Measurements from ENCODE around the gene TMEM121. TPM values are rescaled to one million over a fixed set of nuclear protein-coding genes. Genes with fewer than 3 reads are reported as not detected.
A peak's percentile ranks its signal among the peaks of the same experiment; 100 is the strongest.
"Not testable (repeated sequence)": the region's sequence is repeated elsewhere in the genome, so short reads cannot be mapped to it uniquely, and the experiment has no call there.

Gene TMEM121
- total RNA-seq, 4 donors from 2014 or later, result 0.48 to 0.96 TPM; not detected in 2

DNA sequence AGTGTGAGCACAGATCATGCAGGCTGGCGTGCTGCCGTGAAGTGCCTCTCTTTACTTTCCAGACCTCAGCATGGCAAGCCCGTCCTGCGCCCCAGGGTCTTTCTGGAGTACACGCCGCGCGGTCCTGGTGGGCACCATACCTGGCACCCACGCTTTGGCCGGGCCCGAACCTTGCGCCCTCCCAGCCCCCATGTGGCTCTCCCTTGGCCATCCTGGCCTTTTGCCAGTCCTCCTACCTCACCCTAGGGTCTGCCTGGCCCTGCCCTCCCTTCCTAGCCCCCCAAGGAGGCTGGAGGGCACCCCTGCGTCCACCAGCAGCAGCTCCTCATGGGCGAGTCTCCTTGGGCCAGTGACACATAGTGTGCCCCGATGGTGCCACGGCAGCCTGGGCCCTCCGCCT, 48.0 kb downstream of the TMEM121 start:
- WGBS, 2 donors (ENCODE audit: low coverage in 1 of 2), result no CpG with 5 or more reads among the region's 17 CpGs
- intact Hi-C loops (cut with DNase I; ENCODE audit: low total_unique reads); H3K4me3 ChIP-seq; H3K27me3 ChIP-seq; in situ Hi-C loops (cut with MboI; ENCODE audit: low pct_ligation_motif_present in 1 of 4, low pct_unique_long_range_greater_than_20kb in 1 of 4, low sequenced_read_pairs in 3 of 4); H3K4me1 ChIP-seq; H3K9me3 ChIP-seq; H3K27ac ChIP-seq; DNase-seq; H3K36me3 ChIP-seq: not testable (repeated sequence)

- in situ Hi-C loops (cut with MboI; ENCODE audit: low pct_ligation_motif_present in 1 of 4, low pct_unique_long_range_greater_than_20kb in 1 of 4, low sequenced_read_pairs in 3 of 4), result not testable (repeated sequence)
These were observed 48.8 kb downstream of the TMEM121 start for GRCh38 chr14:105575016-105575700.

GRCh38 chr14:105576525-105577088, 50.2 kb downstream of the TMEM121 start:
- H3K27ac ChIP-seq, result peak overlapping the region in 2 of 4 donors; percentile 18 to 62

More at GRCh38 chr14:105575016-105575700, 48.8 kb downstream of the TMEM121 start:
- H3K27ac ChIP-seq; H3K9me3 ChIP-seq; intact Hi-C loops (cut with DNase I; ENCODE audit: low total_unique reads); H3K4me1 ChIP-seq; DNase-seq; H3K36me3 ChIP-seq; H3K27me3 ChIP-seq; H3K4me3 ChIP-seq: not testable (repeated sequence)
- WGBS, 2 donors (ENCODE audit: low coverage in 1 of 2), result 38% methylated on average over 4 of the region's 17 CpGs; no CpG with 5 or more reads in 1 of the 2 donors

GRCh38 chr14:105577314-105577861, 51.0 kb downstream of the TMEM121 start:
- DNase-seq, result no peak
- WGBS, 2 donors (ENCODE audit: low coverage in 1 of 2), result 67 to 78% methylated on average over 1 to 14 of the region's 14 CpGs
- Histone ChIP-seq H3K27ac (peak overlapping the region in 2 of 4 donors; percentile 52 to 62), H3K27me3 (no peaks in the 10 kb centered on the region), H3K4me1 (no peaks in the 10 kb centered on the region), H3K4me3 (no peak overlapping the region), H3K9me3 (no peaks in the 10 kb centered on the region), H3K36me3 (no peaks in the 10 kb centered on the region)
- intact Hi-C loops (cut with DNase I; ENCODE audit: low total_unique reads), result no loop called here
- TF ChIP-seq POLR2A (IDR thresholded peaks at IDR 0.05) (no peak), POLR2AphosphoS5 (IDR thresholded peaks at IDR 0.05) (no peak), EP300 (IDR thresholded peaks at IDR 0.05; ENCODE audit: low read depth) (no peak)
- TF ChIP-seq, protein P1, sequence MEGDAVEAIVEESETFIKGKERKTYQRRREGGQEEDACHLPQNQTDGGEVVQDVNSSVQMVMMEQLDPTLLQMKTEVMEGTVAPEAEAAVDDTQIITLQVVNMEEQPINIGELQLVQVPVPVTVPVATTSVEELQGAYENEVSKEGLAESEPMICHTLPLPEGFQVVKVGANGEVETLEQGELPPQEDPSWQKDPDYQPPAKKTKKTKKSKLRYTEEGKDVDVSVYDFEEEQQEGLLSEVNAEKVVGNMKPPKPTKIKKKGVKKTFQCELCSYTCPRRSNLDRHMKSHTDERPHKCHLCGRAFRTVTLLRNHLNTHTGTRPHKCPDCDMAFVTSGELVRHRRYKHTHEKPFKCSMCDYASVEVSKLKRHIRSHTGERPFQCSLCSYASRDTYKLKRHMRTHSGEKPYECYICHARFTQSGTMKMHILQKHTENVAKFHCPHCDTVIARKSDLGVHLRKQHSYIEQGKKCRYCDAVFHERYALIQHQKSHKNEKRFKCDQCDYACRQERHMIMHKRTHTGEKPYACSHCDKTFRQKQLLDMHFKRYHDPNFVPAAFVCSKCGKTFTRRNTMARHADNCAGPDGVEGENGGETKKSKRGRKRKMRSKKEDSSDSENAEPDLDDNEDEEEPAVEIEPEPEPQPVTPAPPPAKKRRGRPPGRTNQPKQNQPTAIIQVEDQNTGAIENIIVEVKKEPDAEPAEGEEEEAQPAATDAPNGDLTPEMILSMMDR (IDR thresholded peaks at IDR 0.05), result no peak
- in situ Hi-C loops (cut with MboI; ENCODE audit: low pct_ligation_motif_present in 1 of 4, low pct_unique_long_range_greater_than_20kb in 1 of 4, low sequenced_read_pairs in 3 of 4), result no loop called here

More at GRCh38 chr14:105576525-105577088, 50.2 kb downstream of the TMEM121 start:
- DNase-seq, result no peak
- no peaks in the 10 kb centered on the region for H3K4me1 ChIP-seq
- 43 to 70% methylated on average over 1 to 2 of the region's 2 CpGs for WGBS, 2 donors (ENCODE audit: low coverage in 1 of 2)
- in situ Hi-C loops (cut with MboI; ENCODE audit: low pct_ligation_motif_present in 1 of 4, low pct_unique_long_range_greater_than_20kb in 1 of 4, low sequenced_read_pairs in 3 of 4) (no loop called here), intact Hi-C loops (cut with DNase I; ENCODE audit: low total_unique reads) (no loop called here)
- no peak for TF ChIP-seq EP300 (IDR thresholded peaks at IDR 0.05; ENCODE audit: low read depth)
- TF ChIP-seq, protein P1 (IDR thresholded peaks at IDR 0.05), result no peak
- no peaks in the 10 kb centered on the region for H3K36me3 ChIP-seq
- H3K27me3 ChIP-seq, result no peaks in the 10 kb centered on the region
- H3K4me3 ChIP-seq, result no peak overlapping the region
- no peaks in the 10 kb centered on the region for H3K9me3 ChIP-seq

- in situ Hi-C loops (cut with MboI; ENCODE audit: low pct_ligation_motif_present in 1 of 4, low pct_unique_long_range_greater_than_20kb in 1 of 4, low sequenced_read_pairs in 3 of 4) (no loop called here), intact Hi-C loops (cut with DNase I; ENCODE audit: low total_unique reads) (no loop called here)
- DNase-seq, result no peak
- Histone ChIP-seq H3K4me1 (no peaks in the 10 kb centered on the region), H3K9me3 (no peaks in the 10 kb centered on the region), H3K27ac (peak overlapping the region in 1 of 4 donors; percentile 62), H3K36me3 (no peaks in the 10 kb centered on the region), H3K27me3 (no peaks in the 10 kb centered on the region), H3K4me3 (no peak overlapping the region)
- TF ChIP-seq POLR2AphosphoS5 (IDR thresholded peaks at IDR 0.05) (no peak), EP300 (IDR thresholded peaks at IDR 0.05; ENCODE audit: low read depth) (no peak), POLR2A (IDR thresholded peaks at IDR 0.05) (no peak)
- TF ChIP-seq, protein P1 (IDR thresholded peaks at IDR 0.05), result no peak
These were observed 51.7 kb downstream of the TMEM121 start for GRCh38 chr14:105578070-105578469.

DNA sequence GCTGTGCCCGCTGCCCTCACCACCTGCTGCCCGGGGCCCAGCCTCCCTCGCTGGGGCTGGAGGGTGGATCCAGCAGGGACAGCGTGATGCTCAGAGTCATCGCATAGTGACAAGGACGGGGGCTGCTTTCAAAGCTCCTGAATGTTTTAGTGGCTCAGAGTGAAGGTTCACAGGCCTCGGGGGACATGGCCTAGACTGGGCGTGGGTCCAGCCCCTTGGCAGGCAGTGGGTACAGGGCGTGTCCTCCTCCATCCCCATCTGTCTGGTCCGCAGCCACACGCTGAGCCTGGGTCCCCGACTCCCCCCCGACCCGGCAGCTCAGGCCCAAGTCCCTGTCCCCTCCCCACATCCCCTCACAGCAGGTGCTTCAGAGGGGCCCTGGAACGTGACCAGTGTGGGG, 52.8 kb downstream of the TMEM121 start:
- H3K4me1 ChIP-seq; H3K4me3 ChIP-seq; H3K27ac ChIP-seq; in situ Hi-C loops (cut with MboI; ENCODE audit: low pct_ligation_motif_present in 1 of 4, low pct_unique_long_range_greater_than_20kb in 1 of 4, low sequenced_read_pairs in 3 of 4); intact Hi-C loops (cut with DNase I; ENCODE audit: low total_unique reads); H3K27me3 ChIP-seq; H3K9me3 ChIP-seq; DNase-seq; H3K36me3 ChIP-seq: not testable (repeated sequence)
- no CpG with 5 or more reads among the region's 15 CpGs for WGBS, 2 donors (ENCODE audit: low coverage in 1 of 2)
